Inflammatory macrophage treated with lipopolysaccharide for 4 hours (primary cell): ENCODE measurements around the gene PITHD1.
A peak's percentile ranks its signal among the peaks of the same experiment; 100 is the strongest.
"Not testable (repeated sequence)": the region's sequence is repeated elsewhere in the genome, so short reads cannot be mapped to it uniquely, and the experiment has no call there.

Experiments
- DNase-seq: peaks from one replicate; pipeline ENCODE4 v3.0.0-alpha.2; 2020

PITHD1 gene

DNA sequence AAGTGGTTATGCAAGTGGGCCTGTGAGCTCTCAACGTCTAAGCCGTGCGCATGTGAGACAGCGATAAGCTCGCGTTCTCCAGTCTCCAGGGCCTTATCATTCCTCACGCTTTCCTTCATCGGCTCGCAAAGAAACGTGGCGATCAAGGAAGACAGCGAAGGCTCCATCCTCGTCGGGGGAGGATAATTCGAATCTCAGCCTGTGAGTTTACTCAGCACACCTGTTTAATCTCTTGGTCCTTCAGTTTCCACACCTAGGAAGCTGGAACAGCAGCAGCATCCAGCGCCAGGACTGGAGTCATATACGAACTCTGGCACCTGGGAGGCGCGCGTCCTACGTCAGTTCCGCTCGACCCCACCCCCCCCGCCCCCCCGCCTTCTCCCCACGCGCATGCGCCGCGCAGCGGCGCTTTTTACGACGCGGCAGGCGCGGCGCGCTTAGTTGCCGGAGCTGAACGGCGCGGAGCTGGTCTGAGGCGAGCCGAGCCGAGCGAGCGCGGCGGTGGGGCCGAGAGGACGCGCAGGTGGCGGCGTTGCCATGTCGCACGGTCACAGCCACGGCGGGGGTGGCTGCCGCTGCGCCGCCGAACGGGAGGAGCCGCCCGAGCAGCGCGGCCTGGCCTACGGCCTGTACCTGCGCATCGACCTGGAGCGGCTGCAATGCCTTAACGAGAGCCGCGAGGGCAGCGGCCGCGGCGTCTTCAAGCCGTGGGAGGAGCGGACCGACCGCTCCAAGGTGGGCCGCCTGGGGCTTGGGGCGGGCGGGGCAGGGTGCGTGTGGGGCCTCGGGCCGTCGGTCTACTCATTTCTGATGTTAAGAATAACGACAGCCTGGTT lies at the start of gene PITHD1:
PITHD1 (plus strand) TSS at position 440 of the 836 bp plus-strand sequence; CDS start at position 538, 98 bp downstream.
- peak; percentile 86 for DNase-seq

- peak; percentile 63 for DNase-seq
Measured at GRCh38 chr1:23732363-23733224, 45.6 kb upstream of the PITHD1 start.

DNA sequence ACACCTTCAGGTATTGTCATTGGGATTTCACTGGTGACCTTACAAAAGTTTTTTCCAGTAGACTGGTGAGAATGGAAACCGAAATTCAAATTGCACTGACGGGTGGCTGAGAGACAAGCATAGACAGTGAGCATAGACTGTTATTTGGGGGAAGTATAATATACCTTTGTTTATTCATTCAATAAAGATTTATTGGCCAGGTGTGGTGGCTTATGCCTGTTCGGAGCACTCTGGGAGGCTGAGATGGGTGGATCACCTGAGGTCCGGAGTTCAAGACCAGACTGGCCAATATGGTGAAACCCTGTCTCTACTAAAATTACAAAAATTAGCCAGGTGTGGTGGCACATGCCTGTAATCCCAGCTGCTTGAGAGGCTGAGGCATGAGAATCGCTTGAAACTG lies 44.9 kb upstream of the PITHD1 start:
- DNase-seq, result not testable (repeated sequence)

- DNase-seq, result no peak
Measured at GRCh38 chr1:23736437-23737134, 41.6 kb upstream of the PITHD1 start.

DNA sequence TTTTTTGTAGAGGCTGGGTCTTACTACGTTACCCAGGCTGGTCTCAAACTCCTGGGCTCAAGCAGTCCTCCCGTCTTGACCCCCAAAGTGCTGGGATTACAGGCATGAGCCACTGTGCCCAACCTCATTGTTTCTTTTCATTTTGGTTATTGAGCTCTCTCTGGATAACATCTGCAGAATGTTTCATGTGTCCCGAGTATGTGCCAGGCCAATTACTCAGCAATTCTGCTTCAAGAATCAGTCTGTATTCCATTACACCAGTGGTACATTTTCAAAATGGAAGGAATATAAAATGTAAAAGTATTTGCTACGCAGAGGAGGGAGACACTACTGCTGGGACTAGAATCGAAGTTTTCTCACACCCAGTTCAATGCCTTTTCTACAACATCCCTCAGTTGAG lies 36.6 kb upstream of the PITHD1 start:
- DNase-seq, result no peak

- no peak for DNase-seq
Measured at GRCh38 chr1:23742670-23743286, 35.4 kb upstream of the PITHD1 start.

DNA sequence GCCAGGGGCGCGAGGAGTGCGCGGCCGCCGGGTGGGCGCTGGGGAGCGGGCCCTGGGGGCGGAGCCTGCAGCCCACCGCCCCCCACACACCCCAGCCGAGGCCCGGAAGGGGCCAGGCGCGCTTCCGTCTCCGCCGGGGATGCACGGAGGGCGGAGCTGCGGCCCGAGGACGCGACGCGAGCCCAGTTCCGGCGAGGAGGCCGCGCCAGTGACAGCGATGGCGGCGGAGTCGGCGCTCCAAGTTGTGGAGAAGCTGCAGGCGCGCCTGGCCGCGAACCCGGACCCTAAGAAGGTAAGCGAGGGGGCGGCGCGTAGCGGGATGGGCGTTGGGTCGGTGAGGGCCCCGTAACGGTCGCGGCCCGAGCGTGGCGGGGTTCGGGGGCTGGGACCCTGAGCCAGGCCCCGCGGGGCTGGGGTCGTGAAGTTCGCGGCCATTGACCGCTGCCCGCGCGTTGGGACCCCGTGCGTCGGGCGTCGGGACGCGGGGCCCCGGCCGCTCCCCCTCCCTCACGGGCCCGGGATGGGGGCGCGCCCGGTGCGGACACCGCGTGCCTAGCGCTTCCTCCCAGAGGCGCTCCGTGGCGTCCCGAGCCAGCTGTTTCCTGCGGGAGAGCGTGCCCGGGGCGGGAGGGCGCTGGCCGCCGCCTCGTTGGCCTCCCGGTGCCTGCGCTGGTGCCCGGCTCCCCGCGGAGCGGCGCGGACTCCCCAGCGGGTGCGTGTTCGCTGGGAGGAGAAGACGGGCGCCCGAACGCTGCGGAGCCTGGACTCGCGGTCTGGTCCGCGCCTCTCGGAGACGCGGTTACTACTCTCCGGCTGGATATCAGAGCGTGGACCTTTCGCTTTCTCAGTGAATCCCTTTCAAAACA lies 34.7 kb upstream of the PITHD1 start, which contains the start of gene ELOA:
ELOA (plus strand) TSS at position 185 of the 866 bp plus-strand sequence; CDS start at position 218, 33 bp downstream.
- DNase-seq, result peak; percentile 80

DNA sequence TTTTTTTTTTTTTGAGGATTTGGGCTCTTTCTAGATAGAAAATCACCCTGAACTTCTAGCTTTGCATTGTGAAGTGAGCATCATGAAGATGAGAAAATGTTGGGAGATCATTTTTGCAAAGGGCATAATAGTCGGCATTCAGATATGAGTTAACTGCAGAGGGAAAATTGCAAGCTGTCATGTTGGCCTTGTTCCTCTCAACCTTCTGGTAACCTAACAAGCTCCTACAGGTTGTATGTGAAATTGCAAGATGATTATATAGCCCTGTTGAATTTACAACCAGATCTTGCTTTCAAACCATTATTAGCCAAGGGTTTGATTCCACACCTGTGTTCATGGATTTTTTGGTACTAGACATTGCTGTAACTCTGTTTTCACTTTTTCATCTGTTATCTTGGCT lies 32.7 kb upstream of the PITHD1 start:
- DNase-seq, result peak; percentile 59

- DNase-seq, result peak; percentile 61
Measured at GRCh38 chr1:23748016-23748415, 30.2 kb upstream of the PITHD1 start.

GRCh38 chr1:23751050-23751814 lies 27.0 kb upstream of the PITHD1 start:
- peak; percentile 64 for DNase-seq

DNA sequence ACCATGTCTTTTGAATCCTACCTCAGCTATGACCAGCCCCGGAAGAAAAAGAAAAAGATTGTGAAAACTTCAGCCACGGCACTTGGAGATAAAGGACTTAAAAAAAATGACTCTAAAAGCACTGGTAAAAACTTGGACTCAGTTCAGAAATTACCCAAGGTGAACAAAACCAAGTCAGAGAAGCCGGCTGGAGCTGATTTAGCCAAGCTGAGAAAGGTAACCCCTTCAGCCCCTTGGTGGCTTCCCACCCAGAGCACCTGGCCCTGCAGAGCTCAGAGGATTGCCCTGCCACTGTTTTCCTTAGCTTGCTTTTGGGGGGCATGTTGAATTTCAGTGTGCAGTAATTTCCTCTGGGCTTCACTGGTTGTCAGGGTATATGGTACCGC lies 26.4 kb upstream of the PITHD1 start:
- DNase-seq, result no peak

DNA sequence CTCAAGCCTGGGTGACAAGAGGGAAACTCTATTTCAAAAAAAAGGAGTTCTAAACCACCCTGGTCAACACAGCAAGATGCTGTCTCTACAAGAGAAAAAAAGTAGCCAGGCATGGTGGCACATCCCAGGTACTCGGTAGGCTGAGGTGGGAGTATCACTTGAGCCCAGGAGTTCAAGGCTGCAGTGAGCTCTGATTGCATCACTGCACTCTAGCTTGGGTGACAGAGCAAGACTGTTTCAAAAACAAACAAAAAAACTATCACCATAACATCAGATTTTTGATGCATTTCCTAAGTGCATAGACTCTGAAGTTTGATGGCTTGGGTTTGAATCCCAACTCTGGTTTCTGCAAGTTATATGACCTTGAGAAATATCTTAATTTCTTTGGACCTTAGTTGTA lies 25.3 kb upstream of the PITHD1 start:
- DNase-seq, result no peak

DNA sequence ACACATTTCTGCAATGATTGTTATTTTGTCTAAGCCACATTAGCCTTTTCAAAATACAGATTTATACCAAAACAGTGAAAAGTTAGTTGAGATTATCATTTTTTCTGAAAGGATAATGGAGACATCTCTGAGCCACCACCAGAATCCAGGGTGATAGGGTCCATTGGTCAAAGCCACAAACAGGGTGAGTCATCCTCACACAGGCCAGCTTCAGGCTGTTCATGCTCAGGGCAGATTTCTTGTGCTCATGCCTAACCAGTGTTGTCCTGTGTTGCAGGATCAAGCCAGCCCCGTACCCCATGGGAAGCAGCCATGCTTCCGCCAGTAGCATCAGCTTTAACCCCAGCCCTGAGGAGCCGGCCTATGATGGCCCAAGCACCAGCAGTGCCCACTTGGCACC lies 21.5 kb upstream of the PITHD1 start:
- DNase-seq, result no peak

GRCh38 chr1:23757812-23758211 lies 20.4 kb upstream of the PITHD1 start:
- DNase-seq, result no peak

- no peak for DNase-seq
Measured at GRCh38 chr1:23759277-23759676, 18.9 kb upstream of the PITHD1 start.

- no peak for DNase-seq
Measured at GRCh38 chr1:23763041-23763577, 15.1 kb upstream of the PITHD1 start.

DNA sequence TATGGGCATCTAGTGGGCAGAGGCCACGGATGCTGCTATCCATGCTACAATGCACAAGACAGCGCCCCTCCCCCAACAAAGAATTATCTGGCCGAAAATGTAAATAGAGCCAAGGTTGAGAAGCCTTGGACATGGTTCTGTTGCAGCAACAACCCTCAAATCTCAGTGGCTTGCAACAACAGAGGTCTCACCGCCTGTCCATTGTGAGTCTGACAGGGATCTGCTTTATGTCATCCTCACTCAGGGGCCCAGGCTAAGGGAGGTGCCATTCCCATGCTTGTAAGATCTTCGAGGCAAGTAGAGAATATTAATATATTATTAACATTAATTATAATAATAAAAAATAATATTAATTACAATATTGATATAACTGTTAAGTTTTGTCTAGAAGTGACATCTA lies 9.5 kb upstream of the PITHD1 start:
- DNase-seq, result no peak

DNA sequence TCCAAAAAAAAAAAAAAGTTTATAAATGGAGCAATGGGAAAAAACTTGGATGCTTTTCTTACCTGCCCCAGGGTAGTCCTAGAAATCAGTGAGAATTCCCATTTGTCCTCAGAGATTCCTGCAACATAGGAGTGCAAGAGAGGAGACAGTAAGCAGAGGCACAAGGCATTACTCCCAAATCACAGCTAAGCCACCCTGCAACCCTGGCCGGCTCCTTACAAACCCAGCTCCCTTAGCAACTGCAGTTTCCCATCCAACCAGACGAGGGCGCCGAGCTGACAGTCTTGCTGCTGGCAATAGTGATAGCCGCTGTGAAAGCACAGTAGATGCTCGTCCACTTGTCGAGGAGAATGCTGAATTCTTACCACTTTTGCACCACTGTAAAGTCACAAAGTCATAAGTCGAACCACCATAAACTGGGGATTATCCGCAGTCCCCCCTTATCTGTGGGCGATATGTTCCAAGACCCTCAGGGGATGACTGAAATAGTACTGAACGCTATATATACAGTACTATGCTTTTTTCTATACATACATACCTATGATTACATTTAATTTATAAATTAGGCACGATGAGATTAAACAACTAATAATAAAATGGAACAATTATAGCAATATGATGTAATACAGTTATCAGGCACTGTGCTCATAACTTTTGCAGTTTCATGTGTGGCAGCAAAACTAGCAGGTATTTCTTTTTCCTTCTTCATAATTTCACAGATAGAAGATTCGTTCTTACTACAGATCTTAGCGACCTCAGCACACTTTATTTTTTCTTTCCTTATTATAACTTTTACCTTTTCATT lies 6.0 kb upstream of the PITHD1 start:
- DNase-seq, result peak; percentile 84

DNA sequence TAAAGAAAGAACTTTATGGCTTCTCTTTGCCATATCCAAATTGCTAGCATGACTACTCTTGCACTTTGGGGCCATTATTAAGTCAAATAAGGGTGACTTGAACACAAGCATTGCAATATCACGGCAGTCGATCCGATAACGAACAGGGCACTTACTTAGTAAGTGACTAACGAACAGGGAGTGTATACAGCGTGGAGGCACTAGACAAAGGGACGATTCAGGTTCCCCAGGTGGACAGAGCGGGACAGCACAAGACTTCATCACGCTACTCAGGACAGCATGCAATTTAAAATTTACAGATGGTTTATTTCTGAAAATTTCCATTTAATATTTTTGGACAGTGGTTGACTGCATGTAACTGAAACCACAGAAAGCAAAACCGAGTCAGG lies 5.4 kb upstream of the PITHD1 start:
- no peak for DNase-seq
